HL-60/S4 treated with phorbol 12-myristate 13-acetate at 8.2 ng/mL for 4 days and 3 days (cell line): ENCODE measurements around the gene CEP164.

ENCODE experiments used
- in situ Hi-C: fragments of 300-500 bp; cut with MboI; formaldehyde crosslinking; loops from 2 replicates; pipeline ENCODE4 v1.15.0; 2022; ENCODE audit warnings: low sequenced_read_pairs

The CEP164 gene

DNA sequence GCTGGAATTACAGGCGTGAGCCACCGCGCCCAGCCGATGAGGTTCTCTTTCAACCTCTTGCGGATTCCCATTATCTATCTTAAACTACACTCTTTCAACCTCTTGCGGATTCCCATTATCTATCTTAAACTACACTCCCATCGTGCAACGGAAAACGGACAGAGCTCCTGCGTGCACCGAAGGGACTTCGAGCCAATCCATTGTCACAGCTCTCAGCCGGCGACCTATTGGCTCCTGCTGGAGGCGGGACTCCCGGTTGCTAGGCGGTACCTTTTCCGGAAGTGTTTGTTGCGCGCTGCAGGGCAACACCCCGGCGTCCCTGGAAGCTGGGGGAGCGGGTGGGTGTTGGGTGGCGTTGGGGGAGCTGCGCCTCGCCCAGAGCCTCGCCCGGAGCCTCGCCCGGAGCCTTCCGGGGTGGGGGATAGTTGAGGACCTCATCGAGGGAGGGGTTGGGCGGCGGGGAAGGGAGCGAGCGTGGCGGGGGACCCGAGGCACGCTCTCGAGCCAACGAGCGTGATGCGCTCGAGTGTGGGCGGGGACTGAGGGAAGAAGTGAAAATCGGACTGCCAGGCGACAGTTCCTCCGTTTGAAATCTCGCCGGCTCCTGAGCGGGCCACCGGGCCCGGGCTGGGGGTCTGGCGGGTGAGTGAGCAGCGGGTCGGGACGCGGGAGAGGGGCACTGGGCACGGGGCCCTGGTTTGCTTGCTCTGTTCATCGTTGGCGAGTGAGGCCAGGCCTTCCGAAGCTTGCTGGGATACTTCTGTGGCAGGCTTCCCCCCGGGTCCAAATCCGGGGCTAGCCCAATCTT lies at the start of gene CEP164:
Gene CEP164, plus strand, starts transcription at position 288 of the 808 bp plus-strand sequence. CDS start 10,733 bp downstream, outside the sequence.
- in situ Hi-C loops = no loop called here

DNA sequence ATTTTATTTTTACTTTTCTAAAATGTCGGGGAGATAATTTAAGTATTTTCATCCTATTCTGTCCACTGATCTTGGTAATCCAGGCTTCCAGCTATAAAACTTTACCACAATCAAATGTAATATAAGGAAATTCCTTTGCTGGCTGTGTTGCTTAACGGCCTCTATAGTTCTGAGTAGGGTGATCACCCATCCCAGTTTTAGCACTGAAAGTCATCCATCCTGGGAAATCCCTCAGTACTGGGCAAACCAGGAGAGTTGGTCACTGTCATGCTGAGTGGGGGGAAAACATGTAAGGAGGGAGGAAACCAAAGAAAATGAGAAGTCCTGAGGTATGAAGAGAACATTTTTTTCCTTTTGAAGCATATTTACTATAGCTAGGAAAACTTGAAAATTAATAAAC lies 49.3 kb upstream of the CEP164 start:
- in situ Hi-C loops = no loop called here

DNA sequence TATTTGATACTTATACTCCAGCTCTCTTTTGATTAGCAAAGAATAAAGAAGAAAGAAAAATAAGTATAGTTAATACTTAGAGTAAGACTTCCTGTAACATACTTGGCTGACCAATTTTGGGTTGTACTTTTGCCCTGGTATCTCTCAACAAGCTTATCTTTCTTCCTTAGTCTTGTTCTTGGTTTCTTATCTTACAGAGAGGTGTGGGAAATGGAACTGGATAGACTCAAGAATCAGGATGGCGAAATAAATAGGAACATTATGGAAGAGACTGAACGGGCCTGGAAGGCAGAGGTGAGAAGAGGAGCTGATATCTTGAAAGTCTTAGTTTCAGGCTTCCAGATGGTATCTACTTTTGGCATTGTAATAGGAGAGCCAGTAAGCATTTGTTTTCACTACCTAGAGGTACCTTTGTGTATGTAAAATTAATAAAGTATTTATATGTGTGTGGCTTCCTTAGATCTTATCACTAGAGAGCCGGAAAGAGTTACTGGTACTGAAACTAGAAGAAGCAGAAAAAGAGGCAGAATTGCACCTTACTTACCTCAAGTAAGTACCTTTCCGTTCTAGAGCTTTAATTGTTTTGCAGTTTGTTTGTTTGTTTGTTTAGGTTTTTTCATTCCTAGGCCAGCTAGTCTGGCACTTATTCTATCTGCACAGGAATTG lies 47.8 kb upstream of the CEP164 start:
- in situ Hi-C loops = no loop called here

DNA sequence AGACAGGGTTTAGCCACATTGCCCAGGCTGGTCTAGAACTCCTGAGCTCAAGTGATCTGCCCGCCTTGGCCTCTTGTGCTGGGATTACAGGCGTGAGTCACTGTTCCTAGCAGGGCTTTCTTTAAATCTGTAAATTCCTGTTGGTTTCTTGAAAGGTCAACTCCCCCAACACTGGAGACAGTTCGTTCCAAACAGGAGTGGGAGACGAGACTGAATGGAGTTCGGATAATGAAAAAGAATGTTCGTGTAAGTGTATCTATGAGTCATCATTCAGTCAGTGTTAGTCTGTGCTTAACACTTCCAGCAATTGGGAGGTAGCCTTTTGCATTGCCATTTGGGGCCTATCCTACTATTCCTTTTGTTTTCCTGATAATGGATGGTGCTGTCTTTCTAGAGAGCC lies 46.5 kb upstream of the CEP164 start:
- in situ Hi-C loops = no loop called here

DNA sequence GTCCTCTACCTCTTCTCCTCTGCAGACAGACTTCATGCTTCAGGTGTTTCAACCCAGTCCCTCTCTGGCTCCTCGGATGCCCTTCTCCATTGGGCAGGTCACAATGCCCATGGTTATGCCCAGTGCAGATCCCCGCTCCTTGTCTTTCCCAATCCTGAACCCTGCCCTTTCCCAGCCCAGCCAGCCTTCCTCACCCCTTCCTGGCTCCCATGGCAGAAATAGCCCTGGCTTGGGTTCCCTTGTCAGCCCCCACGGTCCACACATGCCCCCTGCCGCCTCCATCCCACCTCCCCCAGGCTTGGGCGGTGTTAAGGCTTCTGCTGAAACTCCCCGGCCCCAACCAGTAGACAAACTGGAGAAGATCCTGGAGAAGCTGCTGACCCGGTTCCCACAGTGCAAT lies 45.8 kb upstream of the CEP164 start:
- in situ Hi-C loops = no loop called here

DNA sequence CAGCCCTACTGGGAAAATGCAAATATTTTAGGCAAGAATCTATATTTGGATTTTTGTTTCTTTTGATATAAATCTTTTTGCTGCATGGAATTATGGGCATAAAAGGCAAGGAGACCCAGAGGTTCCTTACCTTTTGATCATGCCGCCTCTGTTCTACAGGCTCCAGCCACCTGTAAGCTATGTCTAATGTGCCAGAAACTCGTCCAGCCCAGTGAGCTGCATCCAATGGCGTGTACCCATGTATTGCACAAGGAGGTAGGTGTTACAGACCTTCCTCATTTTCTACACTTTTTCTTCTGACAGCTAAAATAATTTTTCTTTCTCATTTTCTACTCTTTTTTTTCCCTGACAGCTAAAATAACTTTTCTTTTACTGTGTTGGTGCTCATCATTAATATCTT lies 44.7 kb upstream of the CEP164 start:
- in situ Hi-C loops = no loop called here

DNA sequence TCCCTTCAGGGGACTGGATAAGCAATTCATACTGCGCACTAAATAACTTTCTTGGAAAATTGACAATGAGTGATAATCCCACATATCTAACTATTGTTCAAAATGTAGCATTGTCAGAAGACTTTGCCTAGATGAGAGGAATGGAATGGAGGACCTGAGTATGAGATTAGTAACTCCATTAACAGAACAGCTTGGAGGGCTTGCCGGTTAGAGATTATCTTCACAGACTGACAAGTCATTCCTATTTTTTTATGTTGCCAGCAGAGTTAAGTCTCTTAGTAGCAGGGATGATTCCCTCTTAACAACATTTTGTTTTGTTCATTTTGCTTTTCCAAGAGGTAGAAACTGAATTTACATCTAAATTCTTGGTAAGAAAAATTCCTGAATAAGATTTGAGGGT lies 43.6 kb upstream of the CEP164 start:
- in situ Hi-C loops = no loop called here

DNA sequence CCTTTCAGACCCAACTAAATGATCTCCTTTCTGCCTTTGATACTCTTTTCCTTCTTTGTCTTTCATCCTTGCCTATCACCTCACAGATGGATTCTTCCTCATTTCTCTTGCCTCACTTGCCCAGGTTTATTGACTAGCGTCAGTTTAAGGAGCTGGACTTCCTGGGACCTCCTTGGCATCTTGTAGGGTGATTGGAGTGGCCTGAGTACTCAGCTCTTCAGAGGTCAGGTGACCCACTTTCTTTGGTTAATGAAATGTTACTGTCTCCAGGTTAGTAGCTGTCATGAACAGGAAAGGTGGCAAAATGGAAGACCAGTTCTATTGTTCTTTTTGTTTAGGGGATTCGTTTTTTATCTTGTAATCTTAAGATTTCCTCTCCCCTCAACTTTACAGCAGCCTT lies 41.1 kb upstream of the CEP164 start:
- in situ Hi-C loops = no loop called here

DNA sequence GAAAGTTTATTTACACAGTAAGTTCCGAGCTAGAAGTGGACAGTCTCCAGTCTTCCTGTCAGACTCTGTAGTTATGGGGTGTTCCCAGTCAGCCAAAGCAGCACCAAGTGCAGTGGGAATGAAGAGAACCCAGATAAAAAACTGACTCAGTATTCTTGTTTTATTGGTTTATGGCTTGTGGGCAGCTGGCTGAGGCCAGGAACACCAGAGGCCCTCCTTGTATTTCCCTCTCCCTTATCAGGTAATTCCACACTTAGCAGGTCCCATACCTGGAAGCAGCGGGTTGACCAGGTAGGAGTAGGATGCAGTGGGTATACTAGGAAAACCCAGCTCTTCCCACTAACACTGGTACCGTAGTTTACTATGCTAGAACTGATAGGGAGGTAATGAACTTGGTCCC lies 40.0 kb upstream of the CEP164 start:
- in situ Hi-C loops = no loop called here

DNA sequence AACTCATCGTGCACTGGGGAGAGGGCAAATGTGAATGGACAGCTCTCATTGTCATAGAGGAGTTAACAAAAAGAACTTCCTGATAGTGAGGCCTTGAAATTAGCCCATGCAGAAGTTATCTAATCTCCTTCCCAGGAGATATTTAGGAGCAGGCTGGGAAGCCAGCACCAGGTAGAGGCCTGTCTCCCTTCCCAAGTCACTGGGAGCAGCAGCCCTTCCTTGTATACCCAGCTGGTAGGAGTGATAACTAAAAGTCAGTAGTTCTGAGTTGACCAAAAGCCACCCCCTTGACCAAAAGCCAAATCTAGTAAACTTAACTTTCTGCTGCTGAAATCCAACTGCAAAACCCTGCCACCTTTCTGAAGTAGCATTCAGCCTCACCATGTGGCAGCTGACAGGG lies 37.9 kb upstream of the CEP164 start:
- in situ Hi-C loops = no loop called here

DNA sequence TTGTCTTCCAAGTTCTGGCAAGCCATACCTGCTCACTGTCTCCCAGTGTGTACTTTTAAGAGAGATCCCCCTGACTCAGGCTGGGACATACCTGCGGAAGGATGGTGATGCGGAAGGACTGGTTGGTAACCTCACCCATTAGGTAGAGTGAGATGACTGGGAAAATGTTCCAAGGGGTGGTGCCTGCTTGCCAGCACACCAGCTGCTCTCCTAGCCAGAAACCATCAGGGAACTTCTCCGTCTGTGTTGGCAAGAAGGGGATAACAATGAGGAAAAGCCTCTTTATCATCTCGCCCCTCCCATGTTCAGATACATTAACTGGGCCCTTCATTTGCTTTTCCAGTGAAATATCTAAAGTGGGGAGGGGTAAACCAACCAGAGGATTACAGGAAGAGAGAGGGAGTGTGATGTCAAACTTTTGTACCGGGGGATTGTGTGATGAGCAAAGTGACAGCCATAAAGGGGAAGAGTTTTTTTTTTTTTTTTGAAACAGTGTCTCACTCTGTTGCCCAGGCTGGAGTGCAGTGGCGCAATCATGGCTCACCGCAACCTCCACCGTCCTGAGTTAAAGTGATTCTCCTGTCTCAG lies 36.8 kb upstream of the CEP164 start, which contains the start of gene BACE1-AS:
Gene BACE1-AS, plus strand, starts transcription at position 538 of the 588 bp plus-strand sequence.
- in situ Hi-C loops = no loop called here

DNA sequence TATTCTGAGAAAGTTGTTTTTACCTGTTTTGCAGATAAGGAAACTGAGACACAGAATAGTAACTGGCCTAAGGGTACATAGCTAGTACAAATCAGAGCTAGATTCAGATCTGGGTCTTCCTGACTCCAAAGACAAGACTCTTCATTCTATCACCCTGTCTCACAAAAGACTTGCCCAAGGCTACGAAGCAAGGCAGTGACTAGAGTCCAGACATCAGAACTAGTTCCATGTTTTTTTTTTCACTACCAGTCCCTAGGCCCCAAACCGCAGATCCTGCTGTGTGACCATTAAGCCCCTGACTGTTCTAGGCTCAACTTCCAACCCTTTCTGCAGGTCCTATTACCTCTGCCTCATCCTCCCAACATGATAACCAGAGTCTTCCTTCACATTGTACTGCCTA lies 35.0 kb upstream of the CEP164 start:
- in situ Hi-C loops = no loop called here

DNA sequence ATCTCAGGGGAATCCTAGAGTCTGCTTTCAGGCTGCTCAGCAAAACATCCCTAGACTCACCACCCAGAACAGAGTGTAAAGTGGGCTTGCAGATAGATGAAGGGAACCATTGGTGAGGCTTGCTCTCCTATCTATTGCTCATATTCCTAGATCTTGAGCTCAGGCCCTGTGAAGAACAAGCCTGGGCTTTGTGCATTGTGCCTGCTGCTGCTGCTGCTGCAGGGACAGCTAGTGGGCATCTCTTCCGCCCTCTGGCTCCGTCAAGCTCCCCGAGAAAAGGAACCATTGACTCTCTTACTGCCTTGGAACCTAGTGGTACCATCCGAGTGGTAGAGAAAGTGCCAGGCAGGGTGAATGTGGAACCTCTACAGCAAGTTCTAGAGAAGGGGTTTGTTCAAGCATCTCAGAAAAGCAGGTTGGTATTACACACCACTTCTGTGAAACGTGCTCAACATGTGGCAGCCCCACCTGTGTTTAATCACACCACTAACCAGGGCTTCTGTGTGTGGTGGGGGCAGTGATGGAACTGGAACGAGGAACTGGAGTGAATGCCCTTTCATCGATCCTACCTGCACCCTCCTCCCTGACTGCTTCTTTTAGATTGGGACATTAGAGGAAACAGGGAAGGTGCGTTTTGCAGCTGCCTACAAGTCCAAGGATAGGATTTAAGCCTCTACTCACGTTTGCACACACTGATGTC lies 32.1 kb upstream of the CEP164 start:
- in situ Hi-C loops = no loop called here

DNA sequence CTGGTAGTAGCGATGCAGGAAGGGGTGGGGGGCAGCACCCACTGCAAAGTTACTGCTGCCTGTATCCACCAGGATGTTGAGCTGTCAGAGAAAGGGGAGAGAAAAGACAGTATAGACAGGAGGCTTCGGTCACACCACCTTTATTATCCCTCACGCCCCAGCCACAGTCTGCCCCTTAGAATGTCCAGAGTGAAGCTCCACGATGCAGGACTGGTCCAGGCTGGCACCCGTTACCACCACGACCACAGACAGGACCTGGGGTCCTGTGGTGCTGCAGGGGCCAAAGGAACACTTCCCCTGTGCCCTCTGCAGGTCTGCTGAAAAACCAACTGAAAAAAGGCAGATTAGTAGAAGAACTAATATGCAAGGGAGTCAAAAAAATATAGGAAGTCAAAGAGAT lies 30.8 kb upstream of the CEP164 start:
- in situ Hi-C loops = no loop called here

DNA sequence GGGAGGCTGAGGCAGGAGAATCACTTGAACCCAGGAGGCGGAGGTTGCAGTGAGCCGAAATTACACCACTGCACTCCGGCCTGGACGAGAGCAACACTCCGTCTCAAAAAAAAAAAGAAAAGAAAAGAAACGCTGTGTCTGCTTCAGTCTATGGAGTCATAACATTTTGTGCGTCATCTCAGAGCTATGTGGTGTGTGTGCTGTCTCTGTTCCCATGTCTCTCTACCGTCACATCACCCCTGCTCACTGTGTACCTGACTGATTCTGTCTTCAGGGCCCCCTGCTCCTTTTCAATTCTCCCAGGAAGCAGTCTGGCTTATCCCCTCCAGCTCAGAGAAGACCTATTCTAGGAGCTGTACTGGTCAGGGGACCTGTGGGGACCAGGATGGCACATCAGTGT lies 29.5 kb upstream of the CEP164 start:
- in situ Hi-C loops = no loop called here

DNA sequence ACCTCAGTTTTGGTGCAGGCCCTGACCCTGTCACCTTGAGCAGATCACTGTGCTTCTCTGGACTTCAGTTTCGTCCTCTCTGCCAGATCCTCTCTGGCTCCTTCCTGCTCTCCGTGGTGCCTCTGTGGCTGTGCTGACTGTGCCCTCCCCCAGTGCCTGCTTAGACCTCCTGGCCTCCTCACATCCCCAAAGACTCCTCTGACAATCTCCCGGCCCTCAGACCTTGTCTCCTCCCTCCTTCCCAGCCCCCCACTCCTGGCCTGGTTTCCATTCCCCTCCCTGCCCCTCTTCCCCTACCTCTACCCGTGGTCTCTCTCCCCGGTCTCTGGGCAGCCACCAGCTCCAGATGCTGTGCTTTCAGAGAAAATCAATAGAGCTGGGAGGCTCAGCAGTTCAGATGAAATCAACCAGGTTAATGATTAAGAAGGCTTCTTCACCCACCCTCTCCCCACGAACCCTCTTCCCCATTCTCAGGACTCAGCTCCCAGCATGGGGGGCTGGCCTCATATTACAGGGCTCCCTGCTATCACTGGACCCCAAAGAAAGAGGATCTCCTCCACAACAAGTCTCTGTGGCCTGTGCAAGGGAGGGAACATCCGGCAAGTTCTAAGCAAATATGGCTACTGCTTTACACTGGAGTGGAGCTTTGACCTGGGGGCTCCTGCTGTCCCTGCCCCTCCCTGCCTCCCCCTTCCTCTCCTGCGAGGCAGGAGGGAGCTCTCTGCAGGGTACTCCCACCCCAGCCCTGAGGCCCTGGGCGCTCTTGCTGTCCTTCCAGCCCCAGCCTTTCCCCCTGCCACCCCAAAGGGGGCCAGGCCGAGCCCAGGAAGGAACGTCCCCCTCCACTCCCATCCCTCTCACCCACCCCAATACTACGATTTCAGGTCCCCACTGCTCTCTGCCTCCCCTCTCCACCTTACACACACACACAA lies 28.0 kb upstream of the CEP164 start:
- in situ Hi-C loops = no loop called here

DNA sequence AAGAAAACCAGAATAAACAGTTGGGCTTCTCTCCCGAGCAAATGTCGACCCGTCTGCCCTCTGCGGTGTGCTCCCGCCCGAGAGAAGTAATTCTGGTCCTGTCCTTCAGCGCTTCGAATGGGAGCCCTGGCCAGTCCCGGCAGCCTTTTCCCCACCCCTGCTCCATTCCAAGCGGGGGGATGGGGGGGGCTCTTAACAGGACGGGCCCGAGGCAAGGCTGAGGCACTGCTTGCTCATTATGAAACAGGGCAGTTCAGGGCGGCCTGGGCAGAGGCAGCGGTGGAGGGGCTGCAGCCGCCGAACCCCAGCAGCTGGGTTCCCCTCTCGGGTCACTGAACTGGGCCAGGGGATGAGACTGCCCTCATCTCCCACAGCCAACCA lies 27.4 kb upstream of the CEP164 start:
- in situ Hi-C loops = no loop called here

DNA sequence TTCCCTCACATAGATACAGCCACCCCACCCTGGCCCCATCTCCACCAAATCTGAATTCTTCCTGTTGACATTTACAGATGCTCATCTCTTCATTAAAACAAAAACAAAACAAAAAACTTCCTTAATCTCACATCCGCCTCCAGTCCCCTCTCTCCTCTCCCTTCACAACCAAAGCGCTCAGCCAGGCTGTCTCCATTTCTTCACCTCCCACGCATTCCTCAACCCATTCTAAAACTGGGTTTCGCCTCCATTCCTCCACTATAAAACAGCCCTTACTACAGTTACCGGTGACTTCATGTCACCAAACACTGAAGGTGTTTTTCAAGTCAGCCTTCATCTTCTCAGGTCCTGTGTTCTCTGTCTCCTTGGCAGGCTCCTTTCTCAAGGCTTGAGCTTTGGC lies 26.9 kb upstream of the CEP164 start:
- in situ Hi-C loops = no loop called here

DNA sequence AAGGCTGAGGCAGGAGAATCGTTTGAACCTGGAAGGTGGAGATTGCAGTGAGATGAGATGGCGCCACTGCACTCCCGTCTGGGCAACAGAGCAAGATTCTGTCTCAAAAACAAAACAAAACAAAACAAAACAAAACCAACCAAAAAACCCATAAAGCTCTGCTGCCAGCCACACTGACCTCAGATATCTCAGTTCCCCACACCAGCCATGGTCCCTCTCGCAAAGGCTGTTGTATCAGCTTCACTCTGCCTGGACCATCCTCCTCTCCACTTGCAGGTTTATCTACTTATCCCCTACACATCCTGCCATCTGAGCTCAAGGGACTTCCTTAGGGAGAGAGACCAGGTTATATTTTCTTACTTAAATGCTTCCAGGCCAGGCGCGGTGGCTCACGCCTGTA lies 25.4 kb upstream of the CEP164 start:
- in situ Hi-C loops = no loop called here

DNA sequence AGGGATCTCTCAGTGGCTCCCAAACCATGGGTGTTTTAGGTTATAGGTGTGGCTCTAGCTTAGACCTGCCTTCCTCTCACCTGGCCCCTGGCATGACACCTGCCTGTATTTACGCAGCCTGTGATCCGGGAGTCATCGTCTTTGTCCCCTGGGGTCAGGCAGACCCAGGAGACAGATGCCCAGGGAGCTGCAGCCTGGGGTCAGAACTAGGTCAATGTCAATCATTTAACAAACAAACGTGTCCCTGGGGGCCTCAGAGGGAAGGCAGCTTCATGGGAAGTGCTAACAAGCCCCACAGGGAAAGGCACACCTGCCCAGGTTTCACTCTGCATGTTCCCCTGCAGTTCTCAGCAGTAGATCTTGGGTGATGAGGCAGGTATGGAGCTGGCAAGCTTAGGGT lies 24.6 kb upstream of the CEP164 start:
- in situ Hi-C loops = no loop called here
